HepG2 (cell line): Measurements from ENCODE around the gene WDR18. TPM values are rescaled to one million over a fixed set of nuclear protein-coding genes. Genes with fewer than 3 reads are reported as not detected.
"Not testable (repeated sequence)": the region's sequence is repeated elsewhere in the genome, so short reads cannot be mapped to it uniquely, and the experiment has no call there.

Source experiments
- ATAC-seq: fragments of 200-7000 bp; cut with Tn5 transposase; 3 replicates; pipeline ENCODE4 v1.9.1; 2020; ENCODE audit warnings: mild to moderate bottlenecking, moderate library complexity
- BruUV-seq: library from RNA; stranded (reverse); fragments of 400-500 nt; replicated peaks from 2 replicates; lab custom pipeline; 2021; lab: Mats Ljungman, UMichigan
- CTCF ChIA-PET: fragments of 300-600 bp; formaldehyde crosslinking; extraction: SDS; loops from one replicate; lab custom pipeline; 2021; ENCODE audit warnings: low total read pairs, inconsistent platforms, low intra/inter-chr PET ratio; lab: Yijun Ruan, JAX
- POLR2A ChIA-PET: fragments of 350-600 bp; sonication (Branson Sonifier 250); formaldehyde crosslinking; loops from one replicate; lab custom pipeline; 2020; ENCODE audit warnings: antibody characterized with exemption, inconsistent platforms; lab: Yijun Ruan, JAX
- DNase-seq: peaks from one replicate; pipeline ENCODE4 v3.0.0-alpha.2; 2015; ENCODE audit warnings: low spot score
- FAIRE-seq: peaks from 3 replicates; lab custom pipeline; 2011; peaks lifted over from hg19 to GRCh38; lab: Jason Lieb, UNC
- H2AFZ ChIP-seq: one replicate; pipeline ENCODE4 v1.6.1; 2011; ENCODE audit warnings: low read length, inconsistent platforms
- H3K27ac ChIP-seq: fragments of 300-600 bp; 3 replicates; pipeline ENCODE4 v1.8.0; 2011; ENCODE audit warnings: mixed run types, mild to moderate bottlenecking, mixed read lengths, low read length, inconsistent platforms; ENCODE audit not compliant: insufficient read depth; ENCODE audit errors: extremely low read length
- H3K27me3 ChIP-seq, 2 experiments: fragments of 200-600 bp in 1 of 2; 2 replicates in 1 of 2; 3 replicates in 1 of 2; pipeline versions ENCODE4 v1.6.0 to v1.8.0; 2011; ENCODE audit warnings: low read length in 2 of 2, mild to moderate bottlenecking in 2 of 2, moderate library complexity in 2 of 2, inconsistent platforms in 1 of 2; ENCODE audit not compliant: insufficient read depth in 2 of 2, control insufficient read depth in 1 of 2
- H3K36me3 ChIP-seq, 2 experiments: fragments of 200-600 bp in 1 of 2; replicated peaks in 1 of 2; 2 replicates in 1 of 2; 3 replicates in 1 of 2; pipeline versions ENCODE4 v1.5.1 to v1.8.0; 2011; ENCODE audit warnings: low read length in 2 of 2, inconsistent platforms in 1 of 2; ENCODE audit not compliant: insufficient read depth in 2 of 2, control insufficient read depth in 1 of 2
- H3K4me1 ChIP-seq: 2 replicates; pipeline ENCODE4 v1.5.1; 2012; ENCODE audit warnings: low read length, inconsistent platforms; ENCODE audit not compliant: insufficient read depth
- H3K4me2 ChIP-seq: 2 replicates; pipeline ENCODE4 v1.6.0; 2011; ENCODE audit warnings: low read depth, low read length, inconsistent platforms
- H3K4me3 ChIP-seq, 3 experiments: fragments of 200-600 bp in 1 of 3; sonication (generic), shearing (Covaris generic) in 1 of 3; replicated peaks in 1 of 3; 2 replicates each; pipeline ENCODE4 v1.5.1; 2011 to 2016; ENCODE audit warnings: low read length in 3 of 3, inconsistent platforms in 2 of 3, low read depth in 2 of 3, mild to moderate bottlenecking in 2 of 3, control low read depth in 1 of 3, mixed read lengths in 1 of 3; ENCODE audit not compliant: insufficient read depth in 1 of 3
- H3K79me2 ChIP-seq: one replicate; pipeline ENCODE4 v1.6.1; 2011; ENCODE audit warnings: low read length, inconsistent platforms; ENCODE audit not compliant: insufficient read depth
- H3K9ac ChIP-seq: 2 replicates; pipeline ENCODE4 v1.6.0; 2011; ENCODE audit warnings: mild to moderate bottlenecking, low read depth, low read length, inconsistent platforms; ENCODE audit not compliant: insufficient read depth
- H3K9me3 ChIP-seq: 2 replicates; pipeline ENCODE4 v1.5.1; 2012; ENCODE audit warnings: mild to moderate bottlenecking, low read length
- H4K20me1 ChIP-seq: 2 replicates; pipeline ENCODE4 v1.6.0; 2011; ENCODE audit warnings: inconsistent platforms, mild to moderate bottlenecking, low read length, moderate library complexity; ENCODE audit not compliant: insufficient read depth
- ZNF121 ChIP-seq: sonication (generic); formaldehyde crosslinking; IDR thresholded peaks from 2 replicates; pipeline ENCODE4 v1.5.0; 2020; ENCODE audit warnings: mild to moderate bottlenecking, missing genetic modification reagents
- WGBS: methylation state at CpG from one replicate; pipeline ENCODE4 v1.1.6; 2017; ENCODE audit warnings: low lambda C conversion rate; 5-methylcytosine and 5-hydroxymethylcytosine counted together
- in situ Hi-C: cut with HindIII; loops from 2 replicates; pipeline ENCODE4 v1.10.0; 2017; ENCODE audit warnings: low pct_unique_long_range_greater_than_20kb; ENCODE audit not compliant: extremely low pct_ligation_motif_present
- intact Hi-C: fragments of 100-400 bp; cut with micrococcal nuclease; formaldehyde crosslinking; loops from one replicate; pipeline ENCODE4 v1.10.0; 2022; ENCODE audit not compliant: unreplicated experiment
- polyA plus RNA-seq, 8 experiments: library from polyadenylated mRNA; depleted of rRNA in 3 of 8; stranded (reverse) in 7 of 8; unstranded in 1 of 8; fragments of >200 nt; fragmentation: Illumina TruSeq in 4 of 8; extraction: Trizol in 4 of 8; gene quantifications; 2 replicates each; pipeline versions ENCODE4 v1.2.1 to v1.2.3, GENCODE V29; 2011 to 2016; ENCODE audit warnings: low read depth in 4 of 8, missing spikeins in 1 of 8, mixed read lengths in 1 of 8; ENCODE audit not compliant: insufficient read depth in 1 of 8
- total RNA-seq, 5 experiments: library from RNA; depleted of rRNA; stranded (reverse); fragments of >200 nt; fragmentation: Illumina TruSeq; extraction: Trizol; gene quantifications; 2 replicates each; pipeline ENCODE4 v1.2.3, GENCODE V29; 2016; ENCODE audit warnings: low read depth in 1 of 5

WDR18 gene
- total and polyA plus RNA-seq, 2 of the 13 experiments (the other 11 are each of a cell fraction or from before 2014, with no cell fraction given) = 36.4 to 47.6 TPM

- H2AFZ ChIP-seq, H3K9me3 ChIP-seq, H3K36me3 ChIP-seq, ATAC-seq, H3K27me3 ChIP-seq, H3K9ac ChIP-seq, in situ Hi-C loops, intact Hi-C loops, H3K4me2 ChIP-seq, CTCF ChIA-PET, DNase-seq, H3K4me3 ChIP-seq, FAIRE-seq, H3K27ac ChIP-seq, BruUV-seq: not testable (repeated sequence)
- Histone ChIP-seq H4K20me1 (peaks cover 16% of the 10 kb centered on the region), H3K79me2 (peaks cover 36% of the 10 kb centered on the region), H3K4me1 (peaks cover 21% of the 10 kb centered on the region)
- TF ChIP-seq ZNF121 (CRISPR knock-in tag) = 0 out of 2 replicates have a peak, but pooled peaks have one; percentile 55
- POLR2A ChIA-PET = interaction anchor here (1.3 kb wide), 1 partner anchor 16 kb away, joined by 3 read pairs; the partner anchor contains the start of gene ABCA7
- WGBS = 47% methylated on average over 5 of the region's 5 CpGs
Measured at GRCh38 chr19:1023883-1024188, 39.7 kb downstream of the WDR18 start.

GRCh38 chr19:1025080-1025479, 40.9 kb downstream of the WDR18 start:
- H4K20me1 ChIP-seq, H3K27ac ChIP-seq, FAIRE-seq, DNase-seq, intact Hi-C loops, CTCF ChIA-PET, BruUV-seq, H3K4me3 ChIP-seq, H3K27me3 ChIP-seq, H3K9ac ChIP-seq, H2AFZ ChIP-seq, in situ Hi-C loops, H3K36me3 ChIP-seq, ATAC-seq, H3K9me3 ChIP-seq: not testable (repeated sequence)
- POLR2A ChIA-PET = interaction anchor here (1.2 to 6.7 kb wide), 5 partner anchors 15 to 88 kb away, joined by 3 to 71 read pairs (median 6); partner anchors contain the start of genes ABCA7 and WDR18
- Histone ChIP-seq H3K4me2 (peak overlapping the region; percentile 97; the same call in 1 of the 2 replicates), H3K79me2 (peaks cover 34% of the 10 kb centered on the region), H3K4me1 (peaks cover 24% of the 10 kb centered on the region)
- WGBS = 43% methylated on average over 6 of the region's 6 CpGs
